SK-N-SH treated with all-trans-retinoic acid at 6 μM for 48 hours (cell line): Measurements from ENCODE around the gene FAHD1.

ENCODE experiments used
- ATAC-seq: fragments of 200-7000 bp; cut with Tn5 transposase; 3 replicates; pipeline ENCODE4 v1.9.1; 2020; ENCODE audit warnings: mild to moderate bottlenecking, moderate library complexity
- ARNTL ChIP-seq: fragments of 450-650 bp; formaldehyde crosslinking; IDR thresholded peaks from 2 replicates; pipeline ENCODE4 v1.5.0; 2020; ENCODE audit warnings: low read depth, mild to moderate bottlenecking, moderate library complexity, borderline replicate concordance
- BACH2 ChIP-seq: fragments of 250-450 bp; sonication (Bioruptor Pico); IDR thresholded peaks from 2 replicates; pipeline ENCODE4 v1.9.0; 2021; ENCODE audit warnings: mild to moderate bottlenecking, borderline replicate concordance
- CREB5 ChIP-seq: fragments of 250-450 bp; sonication (Bioruptor Pico); IDR thresholded peaks from 2 replicates; pipeline ENCODE4 v1.5.1; 2020; ENCODE audit warnings: low read depth, mild to moderate bottlenecking, moderate library complexity
- CSRNP3 ChIP-seq: fragments of 250-450 bp; sonication (Bioruptor Pico); IDR thresholded peaks from 2 replicates; pipeline ENCODE4 v1.5.1; 2021; ENCODE audit warnings: mild to moderate bottlenecking, moderate library complexity
- ESRRG ChIP-seq: fragments of 250-450 bp; sonication (Bioruptor Pico); IDR thresholded peaks from 2 replicates; pipeline ENCODE4 v1.6.1; 2021; ENCODE audit warnings: mild to moderate bottlenecking
- GLIS3 ChIP-seq: fragments of 250-450 bp; sonication (Bioruptor Pico); IDR thresholded peaks from 2 replicates; pipeline ENCODE4 v1.5.0; 2020; ENCODE audit warnings: mild to moderate bottlenecking, moderate library complexity
- ISL1 ChIP-seq: fragments of 250-450 bp; sonication (Bioruptor Pico); IDR thresholded peaks from 2 replicates; pipeline ENCODE4 v2.1.2; 2022; ENCODE audit warnings: mild to moderate bottlenecking, moderate library complexity
- OSR1 ChIP-seq: fragments of 250-450 bp; sonication (Bioruptor Pico); IDR thresholded peaks from 2 replicates; pipeline ENCODE4 v1.8.0; 2022; ENCODE audit warnings: moderate library complexity, mild to moderate bottlenecking, inconsistent platforms
- PATZ1 ChIP-seq: fragments of 250-450 bp; sonication (Bioruptor Pico); IDR thresholded peaks from 2 replicates; pipeline ENCODE4 v1.8.0; 2020; ENCODE audit warnings: mild to moderate bottlenecking, moderate library complexity, borderline replicate concordance
- POU6F1 ChIP-seq: fragments of 250-450 bp; sonication (Bioruptor Pico); IDR thresholded peaks from 2 replicates; pipeline ENCODE4 v1.8.0; 2021; ENCODE audit warnings: low read depth, mild to moderate bottlenecking, moderate library complexity, borderline replicate concordance
- PPARA ChIP-seq: fragments of 250-450 bp; sonication (Bioruptor Pico); IDR thresholded peaks from 2 replicates; pipeline ENCODE4 v1.5.0; 2020; ENCODE audit warnings: mild to moderate bottlenecking, borderline replicate concordance
- RARB ChIP-seq: fragments of 250-450 bp; sonication (Bioruptor Pico); IDR thresholded peaks from 2 replicates; pipeline ENCODE4 v1.8.0; 2021; ENCODE audit warnings: mild to moderate bottlenecking, moderate library complexity
- SNAI2 ChIP-seq: fragments of 250-450 bp; sonication (Bioruptor Pico); IDR thresholded peaks from 2 replicates; pipeline ENCODE4 v1.5.0; 2020; ENCODE audit warnings: mild to moderate bottlenecking, moderate library complexity
- TCF4 ChIP-seq: fragments of 250-450 bp; sonication (Bioruptor Pico); IDR thresholded peaks from 2 replicates; pipeline ENCODE4 v1.8.0; 2021; ENCODE audit warnings: mild to moderate bottlenecking, moderate library complexity, borderline replicate concordance
- TOX ChIP-seq: fragments of 250-450 bp; sonication (Bioruptor Pico); IDR thresholded peaks from 2 replicates; pipeline ENCODE4 v1.8.0; 2021; ENCODE audit warnings: mild to moderate bottlenecking, moderate library complexity, borderline replicate concordance
- TSHZ2 ChIP-seq: fragments of 250-450 bp; sonication (Bioruptor Pico); IDR thresholded peaks from 2 replicates; pipeline ENCODE4 v1.5.0; 2020; ENCODE audit warnings: mild to moderate bottlenecking, moderate library complexity
- ZC3H10 ChIP-seq: fragments of 250-450 bp; sonication (Bioruptor Pico); IDR thresholded peaks from 2 replicates; pipeline ENCODE4 v1.5.1; 2021; ENCODE audit warnings: mild to moderate bottlenecking, moderate library complexity
- ZFP3 ChIP-seq: fragments of 250-450 bp; sonication (Bioruptor Pico); IDR thresholded peaks from 2 replicates; pipeline ENCODE4 v1.5.0; 2020; ENCODE audit warnings: mild to moderate bottlenecking, moderate library complexity
- ZNF565 ChIP-seq: fragments of 450-650 bp; formaldehyde crosslinking; conservative IDR thresholded peaks from 2 replicates; pipeline ENCODE4 v1.5.0; 2020; ENCODE audit warnings: low read depth, mild to moderate bottlenecking, moderate library complexity
- ZNF70 ChIP-seq: fragments of 450-650 bp; formaldehyde crosslinking; IDR thresholded peaks from 2 replicates; pipeline ENCODE4 v1.5.0; 2020; ENCODE audit warnings: mild to moderate bottlenecking, moderate library complexity
- ZNF8 ChIP-seq: fragments of 450-650 bp; formaldehyde crosslinking; IDR thresholded peaks from 2 replicates; pipeline ENCODE4 v1.5.0; 2020; ENCODE audit warnings: mild to moderate bottlenecking, moderate library complexity

FAHD1 gene

GRCh38 chr16:1817716-1818115, 9.3 kb upstream of the FAHD1 start:
- TF ChIP-seq RARB (CRISPR knock-in tag), result no peak
- TF ChIP-seq BACH2, result no peak
- TF ChIP-seq ZNF565, result no peak
- no peak for TF ChIP-seq GLIS3
- TF ChIP-seq TOX (CRISPR knock-in tag), result no peak
- no peak for TF ChIP-seq SNAI2 (CRISPR knock-in tag)
- TF ChIP-seq PPARA (CRISPR knock-in tag), result no peak
- no peak for TF ChIP-seq CREB5 (CRISPR knock-in tag)
- TF ChIP-seq ZC3H10 (CRISPR knock-in tag), result no peak
- no peak for TF ChIP-seq ZFP3 (CRISPR knock-in tag)
- no peak for TF ChIP-seq ARNTL (CRISPR knock-in tag)
- ATAC-seq, result no peak

- TF ChIP-seq ISL1, result no peak
- no peak for TF ChIP-seq CREB5 (CRISPR knock-in tag)
- TF ChIP-seq POU6F1 (CRISPR knock-in tag), result no peak
- no peak for TF ChIP-seq TOX (CRISPR knock-in tag)
- no peak for TF ChIP-seq CSRNP3
- no peak for TF ChIP-seq RARB (CRISPR knock-in tag)
- no peak for TF ChIP-seq ARNTL (CRISPR knock-in tag)
- no peak for TF ChIP-seq TSHZ2 (CRISPR knock-in tag)
- no peak for TF ChIP-seq ZNF8
- no peak for TF ChIP-seq SNAI2 (CRISPR knock-in tag)
- no peak for TF ChIP-seq OSR1 (CRISPR knock-in tag)
- TF ChIP-seq TCF4 (CRISPR knock-in tag), result no peak
- no peak for ATAC-seq
Measured at GRCh38 chr16:1818204-1818872, 8.7 kb upstream of the FAHD1 start.

GRCh38 chr16:1818873-1819525, 8.0 kb upstream of the FAHD1 start:
- ATAC-seq, result no peak
- TF ChIP-seq SNAI2 (CRISPR knock-in tag) (no peak), CREB5 (CRISPR knock-in tag) (no peak), PATZ1 (CRISPR knock-in tag) (no peak), ZNF70 (CRISPR knock-in tag) (no peak), CSRNP3 (no peak), TCF4 (CRISPR knock-in tag) (no peak), BACH2 (no peak), PPARA (CRISPR knock-in tag) (no peak), ESRRG (CRISPR knock-in tag) (no peak), TOX (CRISPR knock-in tag) (no peak)
- TF ChIP-seq, all 23 proteins: peak for 0
